Fibroblast of the conjunctiva (primary cell): ENCODE data around the gene VMP1.

Experiments
- DNase-seq: peaks from one replicate; pipeline ENCODE4 v3.0.0-alpha.2; 2010; ENCODE audit warnings: low read depth

Gene VMP1

GRCh38 chr17:59711936-59712335 is 4.5 kb downstream of the VMP1 start:
- no peak for DNase-seq

GRCh38 chr17:59712862-59713261 is 5.4 kb downstream of the VMP1 start:
- DNase-seq, result no peak

GRCh38 chr17:59714255-59714654 is 6.8 kb downstream of the VMP1 start:
- DNase-seq, result no peak

- no peak for DNase-seq
Measured at GRCh38 chr17:59716427-59716826, 9.0 kb downstream of the VMP1 start.

DNA sequence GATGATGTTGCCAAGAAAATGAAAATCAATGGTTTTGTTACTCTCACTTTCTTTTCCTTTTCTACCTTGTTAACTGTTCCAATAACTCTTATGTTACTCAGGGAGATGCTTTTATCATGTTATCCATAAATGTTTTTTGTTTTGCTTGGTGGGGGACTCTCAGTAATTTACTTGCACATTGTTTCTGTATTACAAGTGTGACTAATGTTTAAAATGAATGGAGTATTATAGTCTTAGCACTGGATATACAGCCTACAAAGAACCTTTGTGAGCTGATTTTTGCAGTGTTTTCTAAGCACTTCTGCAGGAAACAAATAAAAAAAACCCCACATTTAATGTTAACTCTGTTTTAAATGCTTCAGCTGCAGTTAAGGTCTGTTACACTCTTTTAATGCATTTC is 12.1 kb downstream of the VMP1 start:
- no peak for DNase-seq

- DNase-seq, result no peak
Measured at GRCh38 chr17:59722623-59723022, 15.2 kb downstream of the VMP1 start.

GRCh38 chr17:59723041-59723440 is 15.6 kb downstream of the VMP1 start:
- no peak for DNase-seq

GRCh38 chr17:59723607-59724006 is 16.2 kb downstream of the VMP1 start:
- no peak for DNase-seq

- peak; percentile 38 for DNase-seq
Measured at GRCh38 chr17:59725691-59726090, 18.2 kb downstream of the VMP1 start.

GRCh38 chr17:59727817-59728533 is 20.5 kb downstream of the VMP1 start:
- DNase-seq, result no peak

GRCh38 chr17:59730268-59730834 is 22.9 kb downstream of the VMP1 start:
- no peak for DNase-seq

DNA sequence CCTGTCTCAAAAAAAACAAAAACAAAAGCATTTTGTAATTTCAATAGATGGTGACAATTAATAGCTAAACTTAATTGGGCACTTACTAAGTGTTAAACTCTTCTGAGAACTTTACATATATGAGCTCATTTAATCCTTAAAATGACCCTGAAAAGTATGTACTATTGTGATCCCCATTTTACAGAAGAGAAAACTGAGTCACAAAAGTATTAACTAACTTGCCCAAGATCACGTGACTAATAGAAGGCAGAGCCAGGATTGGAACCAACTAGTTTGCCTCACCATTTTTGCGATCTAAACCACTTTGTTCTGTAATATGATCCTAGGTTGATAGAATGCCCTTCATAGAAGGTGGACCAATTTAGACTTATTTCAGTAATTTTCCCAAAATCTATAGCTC is 26.2 kb downstream of the VMP1 start:
- no peak for DNase-seq

DNA sequence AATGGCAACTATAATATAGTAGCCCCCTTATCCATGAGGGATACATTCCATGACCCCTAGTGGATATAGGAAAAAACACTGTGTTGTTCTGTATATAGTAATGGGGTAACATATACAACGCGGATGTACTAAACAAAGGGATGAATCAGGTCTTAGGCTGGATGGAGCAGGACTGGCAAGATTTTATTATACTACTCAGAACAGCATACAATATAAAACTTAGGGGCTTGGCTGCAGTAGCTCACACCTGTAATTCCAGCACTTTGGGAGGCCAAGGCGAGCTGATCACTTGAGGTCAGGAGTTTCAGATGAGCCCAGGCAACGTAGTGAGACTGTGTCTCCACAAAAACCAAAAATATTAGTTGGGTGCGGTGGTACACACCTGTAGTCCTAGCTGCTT is 26.8 kb downstream of the VMP1 start:
- DNase-seq, result no peak

DNA sequence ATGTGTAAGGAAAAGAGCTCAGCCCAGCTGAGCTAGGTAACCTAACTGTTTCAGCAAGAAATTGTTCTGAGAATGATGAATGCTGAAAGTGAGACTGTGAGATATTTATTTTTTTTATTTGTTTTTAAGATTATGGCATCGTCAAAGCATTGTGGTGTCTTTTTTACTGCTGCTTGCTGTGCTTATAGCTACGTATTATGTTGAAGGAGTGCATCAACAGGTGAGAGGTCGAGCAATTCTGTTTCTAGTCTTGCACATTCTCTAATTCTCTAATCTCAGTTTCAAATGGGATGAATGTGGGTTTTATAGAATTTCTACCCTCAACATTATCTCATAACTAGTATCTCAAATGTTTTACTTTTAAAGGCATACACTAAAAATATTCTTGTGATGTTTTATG is 29.9 kb downstream of the VMP1 start:
- DNase-seq, result no peak

DNA sequence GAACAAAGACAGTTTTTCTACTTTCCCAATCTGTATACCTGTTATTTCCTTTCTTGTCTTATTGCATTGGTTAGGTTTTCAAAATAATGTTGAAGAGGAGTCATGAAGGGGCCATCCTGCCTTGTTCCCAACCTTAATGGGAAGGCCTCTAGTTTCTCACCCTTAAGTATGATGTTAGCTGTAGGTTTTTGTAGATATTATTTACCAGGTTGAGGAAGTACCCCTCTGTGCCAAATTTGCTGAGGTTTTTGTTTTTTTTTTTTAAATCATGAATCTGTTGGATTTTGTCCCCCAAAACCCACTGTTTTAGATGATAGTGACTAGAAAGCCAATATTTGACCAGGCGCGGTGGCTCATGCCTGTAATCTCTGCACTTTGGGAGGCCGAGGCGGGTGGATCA is 36.4 kb downstream of the VMP1 start:
- no peak for DNase-seq

GRCh38 chr17:59745040-59745439 is 37.6 kb downstream of the VMP1 start:
- no peak for DNase-seq

DNA sequence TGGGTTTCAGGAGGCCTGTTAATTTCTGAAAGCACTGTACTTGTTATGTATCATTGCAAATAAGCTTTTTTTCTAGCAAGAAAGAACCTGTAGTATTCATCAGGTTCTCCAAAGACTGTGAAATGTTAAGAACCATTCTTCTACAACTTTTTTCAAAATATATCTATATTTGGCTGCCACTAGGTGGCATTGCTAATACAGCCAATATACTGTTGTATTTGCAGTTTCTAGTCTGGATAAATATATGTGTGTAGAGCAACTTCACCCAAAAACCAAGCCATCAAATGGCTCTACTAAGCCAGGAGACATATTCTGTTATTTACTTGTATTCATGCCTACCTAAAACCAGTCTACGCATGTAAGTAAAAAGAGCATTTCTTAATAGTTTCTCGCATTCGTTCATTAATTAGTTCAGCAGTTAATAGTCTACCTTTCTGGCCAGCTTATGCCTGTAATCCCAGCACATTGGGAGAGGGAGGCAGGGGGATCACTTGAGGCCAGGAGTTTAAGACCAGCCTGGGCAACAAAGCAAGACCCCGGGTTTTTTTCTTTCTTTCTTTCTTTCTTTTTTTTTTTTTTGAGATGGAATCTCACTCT is 39.5 kb downstream of the VMP1 start:
- DNase-seq, result peak; percentile 49

- no peak for DNase-seq
Measured at GRCh38 chr17:59748591-59748990, 41.1 kb downstream of the VMP1 start.

DNA sequence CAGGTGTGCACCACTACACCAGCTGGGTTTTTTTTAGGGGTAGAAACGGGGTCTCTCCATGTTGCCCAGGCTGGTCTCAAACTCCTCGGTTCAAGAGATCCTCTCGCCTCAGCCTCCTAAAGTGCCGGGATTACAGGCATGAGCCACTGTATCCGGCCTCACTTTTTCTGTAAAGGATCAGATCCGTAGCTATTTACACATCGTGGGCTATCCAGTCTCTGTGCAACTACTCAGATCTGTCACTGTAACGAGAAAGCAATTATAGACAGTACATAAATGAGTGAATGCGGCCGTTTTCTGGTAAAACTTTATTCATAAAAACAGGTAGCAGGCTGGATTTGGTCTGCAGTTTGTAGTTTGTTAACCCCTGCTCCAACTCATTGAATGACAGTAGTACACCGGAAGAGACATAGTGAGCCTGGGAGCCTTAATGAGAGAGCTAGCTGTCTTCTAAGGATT is 44.5 kb downstream of the VMP1 start:
- no peak for DNase-seq

DNA sequence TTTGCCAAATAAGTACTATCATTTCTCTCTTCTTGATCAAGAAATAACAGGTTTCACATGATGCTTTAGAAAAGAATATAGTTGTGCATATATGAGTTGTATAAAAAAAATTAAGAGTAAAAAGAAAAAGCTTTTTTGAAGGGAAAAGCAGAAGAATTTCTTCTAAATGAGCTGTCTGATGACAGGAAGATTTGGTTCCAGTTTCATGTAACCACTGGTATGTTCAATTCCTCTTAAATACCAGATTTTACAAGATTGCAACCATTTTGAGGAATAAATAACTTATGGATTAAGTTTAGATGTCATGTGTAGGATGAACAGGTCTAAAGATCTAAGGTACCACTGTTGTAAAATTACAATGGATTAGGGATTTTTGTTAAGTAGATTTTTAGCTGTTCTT is 45.0 kb downstream of the VMP1 start:
- no peak for DNase-seq

DNA sequence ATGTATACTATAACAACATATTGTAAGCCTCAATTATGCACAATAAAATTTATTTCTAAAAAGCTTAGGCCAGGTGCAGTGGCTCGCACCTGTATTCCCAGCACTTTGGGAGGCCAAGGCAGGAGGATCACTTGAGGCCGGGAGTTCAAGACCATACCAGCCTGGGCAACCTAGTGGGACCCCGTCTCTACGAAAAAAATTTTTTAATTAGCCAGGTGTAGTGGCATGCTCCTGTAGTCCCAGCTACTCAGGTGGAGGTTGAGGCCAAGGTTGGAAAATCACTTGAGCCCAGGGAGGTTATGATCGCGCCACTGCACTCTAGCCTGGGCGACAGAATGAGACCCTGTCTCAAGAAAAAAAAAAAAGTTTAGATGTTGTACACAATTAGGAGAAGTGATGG is 45.5 kb downstream of the VMP1 start:
- no peak for DNase-seq

DNA sequence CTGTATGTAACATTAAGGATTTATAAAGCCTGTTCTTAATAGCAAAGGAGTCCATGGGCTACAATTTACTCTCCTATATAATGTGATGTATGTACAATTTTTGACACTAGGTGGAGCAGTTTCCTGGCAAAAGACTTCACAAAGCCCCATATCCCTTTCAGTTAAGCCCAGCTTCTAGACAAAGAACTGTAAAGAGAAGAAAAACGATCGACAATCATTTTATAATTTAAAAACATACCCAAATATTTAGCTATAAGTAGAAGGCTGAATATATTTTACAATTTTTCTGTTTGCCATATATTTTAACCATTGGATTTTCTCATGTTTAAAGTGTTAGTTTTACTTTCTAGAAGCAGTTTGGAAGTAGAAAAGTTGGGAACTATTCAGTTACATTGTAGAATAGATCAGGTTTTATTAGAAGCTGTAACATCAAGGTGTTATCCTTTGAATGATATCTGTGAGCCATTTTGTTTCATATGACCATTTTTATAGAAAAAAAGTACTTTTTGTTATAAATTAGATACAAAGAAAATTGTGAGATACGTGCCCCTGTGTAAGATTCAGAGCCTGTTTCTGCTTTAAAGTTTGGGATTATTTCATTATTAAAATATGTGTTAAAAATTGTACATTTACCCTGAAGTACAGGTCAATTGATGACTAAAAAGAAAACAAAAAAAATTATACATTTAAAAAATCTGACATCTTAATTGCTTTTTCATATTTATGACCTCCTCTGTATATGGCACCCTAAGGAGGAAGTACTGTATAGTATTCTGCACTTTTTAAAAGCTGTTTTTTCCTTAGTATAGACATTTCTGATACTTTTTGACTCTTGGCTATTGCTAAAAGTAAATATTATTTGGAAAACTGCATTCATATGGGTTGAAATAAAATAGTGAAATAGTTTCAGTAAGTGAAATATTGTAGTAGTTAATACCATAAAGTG is 46.3 kb downstream of the VMP1 start:
- peak; percentile 86 for DNase-seq

GRCh38 chr17:59754552-59754951 is 47.1 kb downstream of the VMP1 start:
- peak; percentile 88 for DNase-seq
